Lower leg skin (tissue), 4 donors: ENCODE measurements around the gene SLIT3. TPM values are rescaled to one million over a fixed set of nuclear protein-coding genes. Genes with fewer than 3 reads are reported as not detected.

Experiments used
- DNase-seq, 2 donors: peaks; one replicate each; pipeline ENCODE4 v3.0.0-alpha.2; 2019; ENCODE audit warnings: low spot score in 2 of 2
- H3K4me3 ChIP-seq: fragments of 200-600 bp; sonication (generic); 2 replicates; pipeline ENCODE4 v1.5.1; 2017; ENCODE audit warnings: mild to moderate bottlenecking, low read depth; ENCODE audit not compliant: poor library complexity, severe bottlenecking
- CTCF ChIP-seq, 3 donors: fragments of 450-650 bp; IDR thresholded peaks; one replicate each; pipeline ENCODE4 v1.5.1; 2016; ENCODE audit warnings: antibody characterized with exemption in 3 of 3, mild to moderate bottlenecking in 3 of 3, moderate library complexity in 2 of 3
- POLR2A ChIP-seq, 2 donors: fragments of 450-650 bp; IDR thresholded peaks; one replicate each; pipeline ENCODE4 v1.6.1; 2016 to 2017; ENCODE audit warnings: antibody characterized with exemption in 2 of 2, mild to moderate bottlenecking in 1 of 2, moderate library complexity in 1 of 2
- WGBS, 2 donors: methylation state at CpG; one replicate each; pipeline ENCODE4 v1.1.5; 2018; 5-methylcytosine and 5-hydroxymethylcytosine counted together
- intact Hi-C: fragments of 100-400 bp; cut with DNase I; formaldehyde crosslinking; loops from one replicate; pipeline ENCODE4 v1.15.0; 2023; ENCODE audit warnings: low total_unique reads
- total RNA-seq, 4 donors: library from RNA; depleted of rRNA; stranded (reverse); fragments of >200 nt; gene quantifications; one replicate each; pipeline ENCODE4 v1.1.0, GENCODE V29; 2016

Gene SLIT3
- total RNA-seq, 4 donors from 2014 or later: 12.4 to 66.0 (median 22.8) TPM

DNA sequence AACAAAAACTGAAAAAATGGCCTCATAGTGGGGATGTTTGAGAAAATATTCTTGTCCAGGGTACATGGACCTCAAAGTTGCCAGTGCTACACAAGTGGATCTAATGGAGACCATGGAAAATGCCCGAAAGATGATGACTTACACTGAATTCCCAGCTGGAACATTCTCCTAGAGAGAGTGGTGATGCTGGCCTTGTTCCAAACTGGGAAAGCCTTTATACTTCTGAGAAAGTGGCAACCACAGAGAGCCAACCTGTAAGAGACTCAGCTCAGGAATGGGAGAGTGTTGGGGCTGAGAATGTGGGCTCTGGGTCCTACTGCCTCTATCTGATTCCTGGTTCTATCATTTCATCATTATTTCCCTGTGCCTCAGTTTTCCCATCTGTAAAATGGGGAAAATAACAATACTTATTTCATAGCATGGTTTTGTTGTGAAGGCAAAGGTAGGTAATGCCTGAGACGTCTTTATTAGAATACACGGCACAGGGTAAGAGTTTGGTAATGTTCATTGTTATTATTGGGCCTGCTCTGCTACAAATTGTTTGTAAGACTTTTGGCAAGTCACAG is 492.8 kb downstream of the SLIT3 start:
- intact Hi-C loops: no loop called here
- no peak overlapping the region for H3K4me3 ChIP-seq
- TF ChIP-seq CTCF (IDR thresholded peaks at IDR 0.05): no peak
- TF ChIP-seq POLR2A (IDR thresholded peaks at IDR 0.05): no peak
- WGBS, 2 donors: 83 to 87% methylated on average over 3 of the region's 3 CpGs
- no peak for DNase-seq

DNA sequence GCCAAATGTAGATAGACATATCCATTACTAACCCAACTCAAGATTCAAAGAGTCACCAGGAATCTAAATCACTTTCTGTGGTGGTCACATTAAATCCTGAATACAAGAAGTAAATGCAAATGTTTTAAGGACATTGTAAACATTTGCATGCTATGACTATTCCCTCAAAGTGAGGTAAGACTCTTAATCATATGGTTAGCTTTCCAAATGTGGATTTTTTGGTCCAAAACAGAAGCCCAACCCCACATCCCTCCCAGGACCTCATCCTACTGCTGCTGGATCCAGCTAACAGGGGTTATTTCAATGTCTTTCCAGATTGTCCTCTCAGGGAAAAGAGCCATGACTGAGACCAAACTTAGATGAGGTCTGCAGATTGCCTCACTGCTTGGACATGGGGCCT is 493.7 kb downstream of the SLIT3 start:
- no peak for DNase-seq
- no peak for TF ChIP-seq CTCF (IDR thresholded peaks at IDR 0.05)
- no peak for TF ChIP-seq POLR2A (IDR thresholded peaks at IDR 0.05)
- intact Hi-C loops: no loop called here
- H3K4me3 ChIP-seq: no peak overlapping the region

DNA sequence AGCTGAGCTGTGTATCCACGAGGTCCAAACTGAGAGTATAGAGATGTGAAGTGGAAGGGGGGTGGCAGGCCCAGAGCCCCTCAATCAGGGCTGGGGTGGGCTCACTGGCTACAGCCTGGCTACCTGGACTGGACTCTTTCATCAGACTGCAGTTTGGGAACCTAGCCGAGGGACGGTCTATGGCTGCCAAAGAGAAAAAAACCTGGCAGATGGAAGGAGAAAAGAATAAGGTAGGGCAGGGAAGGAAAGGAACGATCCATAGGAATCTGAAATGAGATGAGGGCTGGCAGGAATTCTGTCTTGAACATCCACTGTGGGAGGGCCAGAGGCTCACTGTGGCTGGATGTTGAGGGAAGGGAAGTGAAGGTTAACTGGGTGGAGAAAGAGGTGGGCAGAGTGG is 497.4 kb downstream of the SLIT3 start:
- TF ChIP-seq CTCF (IDR thresholded peaks at IDR 0.05) (no peak), POLR2A (IDR thresholded peaks at IDR 0.05) (no peak)
- 58 to 67% methylated on average over 4 of the region's 4 CpGs for WGBS, 2 donors
- intact Hi-C loops: no loop called here
- no peak overlapping the region for H3K4me3 ChIP-seq
- no peak for DNase-seq

GRCh38 chr5:168802337-168802736 is 498.6 kb downstream of the SLIT3 start:
- no peak for DNase-seq
- TF ChIP-seq POLR2A (IDR thresholded peaks at IDR 0.05) (no peak), CTCF (IDR thresholded peaks at IDR 0.05) (no peak)
- WGBS, 2 donors: 86 to 93% methylated on average over 6 of the region's 6 CpGs
- H3K4me3 ChIP-seq: no peak overlapping the region
- intact Hi-C loops: no loop called here

DNA sequence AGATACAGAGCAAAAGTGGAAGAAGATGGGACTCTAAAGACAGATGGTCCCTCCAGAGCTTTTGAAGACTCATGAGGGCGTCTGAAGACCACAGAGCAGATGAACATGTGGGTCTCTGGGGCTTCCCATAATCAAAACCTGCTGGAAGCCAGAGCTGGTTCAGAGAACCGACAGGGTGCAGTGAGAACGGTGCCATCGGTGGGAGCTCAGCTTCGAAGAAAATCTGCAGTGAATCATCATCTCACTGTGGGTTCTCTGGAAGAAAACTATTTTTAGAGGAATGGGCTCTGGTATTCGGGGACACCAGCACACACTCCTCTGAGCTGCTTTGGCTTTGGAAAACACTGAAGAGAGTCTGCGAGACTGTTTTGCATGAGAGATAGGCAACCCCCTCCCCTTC is 499.4 kb downstream of the SLIT3 start:
- TF ChIP-seq POLR2A (IDR thresholded peaks at IDR 0.05) (no peak), CTCF (IDR thresholded peaks at IDR 0.05) (no peak)
- DNase-seq: no peak
- WGBS, 2 donors: 72 to 78% methylated on average over 7 of the region's 7 CpGs
- H3K4me3 ChIP-seq: no peak overlapping the region
- intact Hi-C loops: no loop called here

DNA sequence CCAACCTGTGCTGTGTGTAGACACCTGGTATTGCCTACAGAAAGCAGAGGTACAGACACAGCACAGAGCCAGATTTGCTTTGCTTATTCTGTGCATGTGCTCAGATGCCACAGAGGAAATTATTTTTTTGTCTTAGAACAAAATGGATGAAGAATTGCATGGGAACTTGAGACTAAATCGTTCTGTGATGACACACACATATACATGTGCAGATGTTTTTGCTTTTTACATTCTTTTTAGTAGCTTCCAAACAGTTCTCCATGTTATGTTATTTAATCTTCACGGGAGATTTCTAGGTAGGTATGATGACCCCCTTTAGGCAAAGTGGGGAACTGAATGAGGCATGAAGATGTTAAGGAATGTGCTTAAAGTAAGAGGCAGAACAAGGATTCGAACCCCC is 500.2 kb downstream of the SLIT3 start:
- no peak for TF ChIP-seq CTCF (IDR thresholded peaks at IDR 0.05)
- no peak for TF ChIP-seq POLR2A (IDR thresholded peaks at IDR 0.05)
- H3K4me3 ChIP-seq: no peak overlapping the region
- no peak for DNase-seq
- intact Hi-C loops: no loop called here
- WGBS, 2 donors: 77 to 85% methylated on average over 3 of the region's 3 CpGs
